GM18508 (cell line): ENCODE measurements around the gene RMI2.

ENCODE experiments used
- ATAC-seq: cut with Tn5 transposase; IDR thresholded peaks from one replicate; pipeline ENCODE4 v1.9.1; 2021; ENCODE audit warnings: moderate number of reproducible peaks; ENCODE audit not compliant: insufficient read depth, unreplicated experiment

RMI2 gene

GRCh38 chr16:11395008-11395948 lies 50.0 kb downstream of the RMI2 start:
- no peak for ATAC-seq

GRCh38 chr16:11395949-11396240 lies 50.6 kb downstream of the RMI2 start:
- no peak for ATAC-seq

- no peak for ATAC-seq
These were observed 51.2 kb downstream of the RMI2 start for GRCh38 chr16:11396241-11397048.

GRCh38 chr16:11398136-11398535 lies 52.9 kb downstream of the RMI2 start:
- ATAC-seq: no peak

- no peak for ATAC-seq
These were observed 53.6 kb downstream of the RMI2 start for GRCh38 chr16:11398851-11399250.

GRCh38 chr16:11399261-11399831 lies 54.1 kb downstream of the RMI2 start:
- no peak for ATAC-seq

- no peak for ATAC-seq
These were observed 54.8 kb downstream of the RMI2 start for GRCh38 chr16:11400076-11400475.
